NT2/D1 (cell line): Measurements from ENCODE around the gene TMEM69.

Source experiments
- SUZ12 ChIP-seq: IDR thresholded peaks from 2 replicates; pipeline ENCODE4 v1.6.1; 2011; ENCODE audit not compliant: insufficient read length, insufficient read depth; ENCODE audit errors: extremely low read depth
- YY1 ChIP-seq: IDR thresholded peaks from 2 replicates; pipeline ENCODE4 v1.6.1; 2011; ENCODE audit not compliant: insufficient read length, insufficient read depth

DNA sequence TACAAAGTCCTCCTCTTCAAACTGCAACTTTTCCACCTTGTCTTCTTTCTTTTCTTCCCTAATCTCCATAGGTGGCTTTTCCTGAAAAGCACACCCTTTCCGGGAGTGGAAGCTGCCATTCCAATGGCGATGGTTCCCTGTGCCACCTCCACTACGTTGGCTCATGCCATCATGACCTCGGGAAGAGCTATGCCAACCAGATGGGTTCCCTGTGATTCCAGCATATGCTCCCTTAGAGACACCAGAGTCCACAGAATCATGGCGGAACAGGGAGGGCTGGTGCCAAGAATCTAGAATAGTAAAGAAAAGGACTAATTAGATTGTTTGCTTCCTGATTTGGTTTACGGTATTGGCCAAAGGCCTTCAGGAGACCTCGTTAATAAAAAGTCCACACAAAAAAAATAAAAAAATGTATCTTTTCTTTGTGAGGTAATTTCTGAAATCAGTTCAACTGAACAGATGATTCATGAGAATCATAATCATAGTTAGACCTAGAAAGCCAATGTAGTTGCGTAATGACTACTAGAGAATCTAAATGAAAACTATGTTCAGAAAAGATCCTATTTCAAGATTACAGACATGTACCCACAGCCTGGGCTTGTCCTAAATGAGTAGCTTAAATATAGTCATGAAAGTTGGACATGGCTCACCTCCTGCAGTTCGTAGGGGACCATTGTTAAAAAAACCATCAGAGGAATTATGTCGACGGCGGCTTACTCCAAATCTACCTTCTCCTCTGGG is 33.3 kb upstream of the TMEM69 start:
- TF ChIP-seq YY1 (no peak), SUZ12 (no peak)
